Heart left ventricle (tissue), 16 donors: ENCODE measurements around the gene PITX2. TPM values are rescaled to one million over a fixed set of nuclear protein-coding genes. Genes with fewer than 3 reads are reported as not detected.
A peak's percentile ranks its signal among the peaks of the same experiment; 100 is the strongest.

Source experiments
- ATAC-seq, 4 donors: fragments of 200-7000 bp; cut with Tn5 transposase; one replicate each; pipeline ENCODE4 v1.9.1; 2020 to 2022; ENCODE audit warnings: moderate library complexity in 4 of 4, mild to moderate bottlenecking in 3 of 4, moderate number of reproducible peaks in 1 of 4
- DNase-seq, 5 donors: peaks; one replicate each; pipeline ENCODE4 v3.0.0-alpha.2; 2020
- H3K27ac ChIP-seq, 12 donors: fragments of 200-600 bp; sonication (generic) in 4 of 12; one replicate each; pipeline versions ENCODE4 v1.5.0 to v1.8.0; 2016 to 2022; ENCODE audit warnings: mild to moderate bottlenecking in 2 of 12
- H3K27me3 ChIP-seq, 9 donors: fragments of 200-600 bp; sonication (generic) in 2 of 9; one replicate each; pipeline versions ENCODE4 v1.5.1 to v1.8.0; 2016 to 2022; ENCODE audit warnings: mild to moderate bottlenecking in 3 of 9
- H3K36me3 ChIP-seq, 9 donors: fragments of 200-600 bp; sonication (generic) in 2 of 9; one replicate each; pipeline versions ENCODE4 v1.5.0 to v1.8.0; 2018 to 2022; ENCODE audit warnings: mild to moderate bottlenecking in 2 of 9
- H3K4me1 ChIP-seq, 12 donors: fragments of 200-600 bp; sonication (generic) in 4 of 12; one replicate each; pipeline versions ENCODE4 v1.5.0 to v1.8.0; 2016 to 2022; ENCODE audit warnings: mild to moderate bottlenecking in 3 of 12
- H3K4me3 ChIP-seq, 12 donors: fragments of 200-600 bp; sonication (generic) in 4 of 12; one replicate each; pipeline versions ENCODE4 v1.5.0 to v1.8.0; 2017 to 2022; ENCODE audit warnings: mild to moderate bottlenecking in 9 of 12, moderate library complexity in 4 of 12
- H3K9me3 ChIP-seq, 12 donors: fragments of 200-600 bp; sonication (generic) in 4 of 12; one replicate each; pipeline versions ENCODE4 v1.5.0 to v1.8.0; 2016 to 2022; ENCODE audit warnings: mild to moderate bottlenecking in 1 of 12
- CTCF ChIP-seq, 12 donors: fragments of 200-600 bp; sonication (generic) in 4 of 12; IDR thresholded peaks; one replicate each; pipeline versions ENCODE4 v1.5.0 to v1.8.0; 2018 to 2022; ENCODE audit warnings: antibody characterized with exemption in 12 of 12, mild to moderate bottlenecking in 5 of 12
- POLR2A ChIP-seq, 2 donors: fragments of 450-650 bp; IDR thresholded peaks; one replicate each; pipeline ENCODE4 v1.6.1; 2017; ENCODE audit warnings: antibody characterized with exemption in 2 of 2, mild to moderate bottlenecking in 2 of 2, moderate library complexity in 2 of 2
- WGBS, 4 donors: extraction: QIAGEN DNeasy Blood & Tissue Kit in 2 of 4; methylation state at CpG; one replicate each; pipeline versions ENCODE4 v1.1.5 to v1.1.7; 2013 to 2018; 5-methylcytosine and 5-hydroxymethylcytosine counted together
- intact Hi-C, 10 donors: fragments of 100-400 bp; cut with DNase I; formaldehyde crosslinking; loops; one replicate each; pipeline versions ENCODE4 v1.11.1 to v1.14.2; 2022
- polyA plus RNA-seq, 2 donors: library from polyadenylated mRNA; stranded (reverse); fragments of 200-250 nt; gene quantifications; one replicate each; pipeline ENCODE4 v1.2.3, GENCODE V29; 2013
- total RNA-seq, 9 donors: library from RNA; depleted of rRNA in 2 of 9; stranded (reverse); fragments of >200 nt in 2 of 9; fragmentation: NEBNext Ultra II Directional in 3 of 9; extraction: Animal tissue kit (Norgen Biotek cat#: 25700) in 3 of 9; gene quantifications; one replicate each; pipeline versions ENCODE4 v1.1.0 to v1.2.4, GENCODE V29; 2016 to 2023
- donor health status: ischemic (EF 13 %, LVEDD 7.1; RV severe dilation, severe dysfunction).
- donor health status: healthy with polysubstance abuse.
- donor health status: DM: no; HTN: yes; CAD: no.
- donor health status: DM: no; HTN: no; CAD: no.
- donor health status: ischemic (EF 25% LVEDD 6.9; RV normal size, moderate dysfunction).
- donor health status: ischemic (EF 25% LVEDD 5.7; RV mildly dilated, moderate dysfunction).
- donor health status: healthy.
- donor health status: DM: yes; HTN: yes; CAD: no.
- donor health status: ischemic (EF 35%, LVEDD 5.7; RV mildly dilated, moderate dysfunction).
- donor health status: nonischemic (EF 11% LVEDD 7.7; RV severe dilation, severe dysfunction).
- donor health status: DM: yes; HTN: yes; CAD: no.
- donor health status: PGD.
- donor health status: ischemic (EF 29% LVEDD 5.4; RV normal size, mild dysfunction).
- donor health status: nonischemic (EF 23%, LVEDD 6.1; RV moderate dilation, normal function).

Gene PITX2
- total and polyA plus RNA-seq, 11 donors, result 0.17 to 0.94 (median 0.30) TPM; not detected in 5

- DNase-seq, result no peak
- no peak for ATAC-seq
- H3K27me3 ChIP-seq, result peaks cover 79 to 100% (median 100%) of the 10 kb centered on the region in 9 donors
These were observed 11.7 kb upstream of the PITX2 start for GRCh38 chr4:110634350-110635162.

GRCh38 chr4:110633358-110634341, 10.8 kb upstream of the PITX2 start:
- Histone ChIP-seq H3K27ac (no peak overlapping the region), H3K4me1 (peaks cover 0 to 41% (median 18%) of the 10 kb centered on the region in 12 donors), H3K36me3 (no peaks in the 10 kb centered on the region), H3K9me3 (no peaks in the 10 kb centered on the region), H3K27me3 (peaks cover 81 to 100% (median 100%) of the 10 kb centered on the region in 9 donors), H3K4me3 (peak overlapping the region in 1 of 12 donors; percentile 3)
- TF ChIP-seq CTCF (IDR thresholded peaks at IDR 0.05), result no peak
- no peak for TF ChIP-seq POLR2A (IDR thresholded peaks at IDR 0.05)
- intact Hi-C loops, result loop anchor here (5.0 to 10.0 kb wide), 8 partner anchors 321 to 1001 kb away; no protein-coding TSS in a partner anchor
- WGBS, 4 donors, result 7 to 17% (median 10%) methylated on average over 47 to 59 of the region's 59 CpGs
- no peak for ATAC-seq
- no peak for DNase-seq

More at GRCh38 chr4:110634350-110635162, 11.7 kb upstream of the PITX2 start:
- H3K36me3 ChIP-seq, result no peaks in the 10 kb centered on the region
- TF ChIP-seq POLR2A (IDR thresholded peaks at IDR 0.05) (no peak), CTCF (IDR thresholded peaks at IDR 0.05) (no peak)
- H3K4me3 ChIP-seq, result peak overlapping the region in 1 of 12 donors; percentile 3
- H3K9me3 ChIP-seq, result no peaks in the 10 kb centered on the region
- WGBS, 4 donors, result 21 to 34% (median 28%) methylated on average over 11 of the region's 11 CpGs
- peaks cover 0 to 35% (median 18%) of the 10 kb centered on the region in 12 donors for H3K4me1 ChIP-seq
- intact Hi-C loops, result loop anchor here (5.0 to 10.0 kb wide), 9 partner anchors 320 to 1000 kb away; no protein-coding TSS in a partner anchor
- H3K27ac ChIP-seq, result no peak overlapping the region

GRCh38 chr4:110632506-110633357, 9.9 kb upstream of the PITX2 start:
- TF ChIP-seq POLR2A (IDR thresholded peaks at IDR 0.05), result no peak
- no peak for TF ChIP-seq CTCF (IDR thresholded peaks at IDR 0.05)
- DNase-seq (no peak), ATAC-seq (no peak)
- Histone ChIP-seq H3K27ac (no peak overlapping the region), H3K9me3 (no peaks in the 10 kb centered on the region), H3K4me1 (peaks cover 0 to 40% (median 18%) of the 10 kb centered on the region in 12 donors), H3K36me3 (no peaks in the 10 kb centered on the region), H3K27me3 (peaks cover 82 to 100% (median 100%) of the 10 kb centered on the region in 9 donors), H3K4me3 (peak overlapping the region in 7 of 12 donors; percentile 5 to 34 (median 16))
- intact Hi-C loops, result loop anchor here (5.0 to 10.0 kb wide), 8 partner anchors 322 to 1002 kb away; no protein-coding TSS in a partner anchor
- 5 to 9% (median 7%) methylated on average over 33 to 58 of the region's 58 CpGs for WGBS, 4 donors
